Right lobe of liver (tissue), 6 donors: ENCODE measurements around the gene RFX4. TPM values are rescaled to one million over a fixed set of nuclear protein-coding genes. Genes with fewer than 3 reads are reported as not detected.
A peak's percentile ranks its signal among the peaks of the same experiment; 100 is the strongest.

Experiments
- ATAC-seq, 4 donors: fragments of 200-7000 bp; cut with Tn5 transposase; one replicate each; pipeline ENCODE4 v1.9.1; 2020; ENCODE audit warnings: mild to moderate bottlenecking in 4 of 4, moderate library complexity in 4 of 4
- DNase-seq, 3 donors: peaks; one replicate each; pipeline ENCODE4 v3.0.0-alpha.2; 2020
- H3K27ac ChIP-seq, 3 donors: fragments of 200-600 bp; one replicate each; pipeline ENCODE4 v1.8.0; 2022
- H3K27me3 ChIP-seq, 2 donors: fragments of 200-600 bp; one replicate each; pipeline ENCODE4 v1.8.0; 2022
- H3K36me3 ChIP-seq, 4 donors: fragments of 200-600 bp; sonication (generic) in 1 of 4; one replicate each; pipeline versions ENCODE4 v1.5.1 to v1.8.0; 2017 to 2022; ENCODE audit warnings: control low read depth in 1 of 4
- H3K4me1 ChIP-seq, 4 donors: fragments of 200-600 bp; sonication (generic) in 1 of 4; one replicate each; pipeline versions ENCODE4 v1.5.1 to v1.8.0; 2017 to 2022; ENCODE audit warnings: control low read depth in 1 of 4
- H3K4me3 ChIP-seq, 3 donors: fragments of 200-600 bp; one replicate each; pipeline ENCODE4 v1.8.0; 2022
- H3K9me3 ChIP-seq, 4 donors: fragments of 200-600 bp; sonication (generic) in 1 of 4; one replicate each; pipeline versions ENCODE4 v1.5.1 to v1.8.0; 2017 to 2022; ENCODE audit warnings: control low read depth in 1 of 4
- POLR2A ChIP-seq: fragments of 450-650 bp; IDR thresholded peaks from one replicate; pipeline ENCODE4 v1.6.1; 2017; ENCODE audit warnings: antibody characterized with exemption, mild to moderate bottlenecking
- WGBS: methylation state at CpG from one replicate; pipeline ENCODE4 v1.1.6; 2018; ENCODE audit warnings: low coverage, low lambda C conversion rate; ENCODE audit not compliant: insufficient coverage; ENCODE audit errors: missing lambda C conversion rate; 5-methylcytosine and 5-hydroxymethylcytosine counted together
- intact Hi-C, 2 donors: fragments of 100-400 bp; cut with DNase I; formaldehyde crosslinking; loops; one replicate each; pipeline versions ENCODE4 v1.11.2 to v1.14.1; 2022
- total RNA-seq, 6 experiments: library from RNA; depleted of rRNA in 2 of 6; stranded (reverse); fragments of >200 nt in 2 of 6; fragmentation: NEBNext Ultra II Directional in 3 of 6; extraction: Animal tissue kit (Norgen Biotek cat#: 25700) in 3 of 6; gene quantifications; one replicate each; pipeline versions ENCODE4 v1.1.0 to v1.2.4, GENCODE V29; 2016 to 2023
- TF ChIP-seq, protein P1 (sequence below), 4 donors: fragments of 200-600 bp in 3 of 4; fragments of 450-650 bp in 1 of 4; IDR thresholded peaks; one replicate each; pipeline versions ENCODE4 v1.5.1 to v1.8.0; 2016 to 2022; ENCODE audit warnings: antibody characterized with exemption in 4 of 4, mild to moderate bottlenecking in 2 of 4
- donor health status: DM: no; HTN: yes; CAD: no.
- donor health status: DM: no; HTN: no; CAD: no.
- donor health status: DM: no; HTN: no; CAD: no.
- donor health status: DM: no; HTN: yes; CAD: no.
- donor health status: DM: no; HTN: yes; CAD: no.

Gene RFX4
- total RNA-seq, 6 experiments from 2014 or later: not detected

DNA sequence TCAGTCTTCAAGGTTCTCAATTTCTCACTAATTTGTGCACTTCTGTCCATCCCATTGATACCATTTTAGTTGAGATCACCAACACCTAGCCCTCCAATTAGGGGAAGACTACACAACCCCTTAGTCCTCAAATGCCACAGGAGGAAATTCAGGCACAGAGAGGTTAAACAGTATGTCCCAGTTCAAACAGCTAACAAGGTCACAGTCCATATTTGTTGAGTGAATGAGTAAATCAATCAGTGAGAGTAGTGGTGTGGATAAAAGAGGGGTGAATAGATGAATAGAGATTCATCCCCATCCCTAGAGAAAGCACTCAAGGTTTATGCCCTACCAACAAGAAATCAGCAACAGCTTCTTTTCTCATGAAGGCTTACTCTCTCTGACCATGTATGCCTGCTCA, 97.5 kb downstream of the RFX4 start:
- intact Hi-C loops: no loop called here
- TF ChIP-seq POLR2A: no peak
- TF ChIP-seq, protein P1, sequence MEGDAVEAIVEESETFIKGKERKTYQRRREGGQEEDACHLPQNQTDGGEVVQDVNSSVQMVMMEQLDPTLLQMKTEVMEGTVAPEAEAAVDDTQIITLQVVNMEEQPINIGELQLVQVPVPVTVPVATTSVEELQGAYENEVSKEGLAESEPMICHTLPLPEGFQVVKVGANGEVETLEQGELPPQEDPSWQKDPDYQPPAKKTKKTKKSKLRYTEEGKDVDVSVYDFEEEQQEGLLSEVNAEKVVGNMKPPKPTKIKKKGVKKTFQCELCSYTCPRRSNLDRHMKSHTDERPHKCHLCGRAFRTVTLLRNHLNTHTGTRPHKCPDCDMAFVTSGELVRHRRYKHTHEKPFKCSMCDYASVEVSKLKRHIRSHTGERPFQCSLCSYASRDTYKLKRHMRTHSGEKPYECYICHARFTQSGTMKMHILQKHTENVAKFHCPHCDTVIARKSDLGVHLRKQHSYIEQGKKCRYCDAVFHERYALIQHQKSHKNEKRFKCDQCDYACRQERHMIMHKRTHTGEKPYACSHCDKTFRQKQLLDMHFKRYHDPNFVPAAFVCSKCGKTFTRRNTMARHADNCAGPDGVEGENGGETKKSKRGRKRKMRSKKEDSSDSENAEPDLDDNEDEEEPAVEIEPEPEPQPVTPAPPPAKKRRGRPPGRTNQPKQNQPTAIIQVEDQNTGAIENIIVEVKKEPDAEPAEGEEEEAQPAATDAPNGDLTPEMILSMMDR (IDR thresholded peaks at IDR 0.05): no peak
- no peaks in the 10 kb centered on the region for H3K27me3 ChIP-seq
- H3K4me1 ChIP-seq: no peaks in the 10 kb centered on the region
- H3K4me3 ChIP-seq: no peak overlapping the region
- no peaks in the 10 kb centered on the region for H3K36me3 ChIP-seq
- no peak overlapping the region for H3K27ac ChIP-seq
- DNase-seq (no peak), ATAC-seq (peak in 3 of 4 donors; percentile 27 to 63 (median 46))
- H3K9me3 ChIP-seq: no peaks in the 10 kb centered on the region

GRCh38 chr12:106681210-106681609, 98.4 kb downstream of the RFX4 start:
- H3K27ac ChIP-seq: no peak overlapping the region
- no peaks in the 10 kb centered on the region for H3K36me3 ChIP-seq
- ATAC-seq: no peak
- WGBS: 62% methylated on average over 3 of the region's 3 CpGs
- intact Hi-C loops: no loop called here
- no peaks in the 10 kb centered on the region for H3K9me3 ChIP-seq
- no peak for DNase-seq
- no peak overlapping the region for H3K4me3 ChIP-seq
- H3K27me3 ChIP-seq: no peaks in the 10 kb centered on the region
- TF ChIP-seq, protein P1 (IDR thresholded peaks at IDR 0.05): no peak
- no peak for TF ChIP-seq POLR2A
- H3K4me1 ChIP-seq: no peaks in the 10 kb centered on the region

DNA sequence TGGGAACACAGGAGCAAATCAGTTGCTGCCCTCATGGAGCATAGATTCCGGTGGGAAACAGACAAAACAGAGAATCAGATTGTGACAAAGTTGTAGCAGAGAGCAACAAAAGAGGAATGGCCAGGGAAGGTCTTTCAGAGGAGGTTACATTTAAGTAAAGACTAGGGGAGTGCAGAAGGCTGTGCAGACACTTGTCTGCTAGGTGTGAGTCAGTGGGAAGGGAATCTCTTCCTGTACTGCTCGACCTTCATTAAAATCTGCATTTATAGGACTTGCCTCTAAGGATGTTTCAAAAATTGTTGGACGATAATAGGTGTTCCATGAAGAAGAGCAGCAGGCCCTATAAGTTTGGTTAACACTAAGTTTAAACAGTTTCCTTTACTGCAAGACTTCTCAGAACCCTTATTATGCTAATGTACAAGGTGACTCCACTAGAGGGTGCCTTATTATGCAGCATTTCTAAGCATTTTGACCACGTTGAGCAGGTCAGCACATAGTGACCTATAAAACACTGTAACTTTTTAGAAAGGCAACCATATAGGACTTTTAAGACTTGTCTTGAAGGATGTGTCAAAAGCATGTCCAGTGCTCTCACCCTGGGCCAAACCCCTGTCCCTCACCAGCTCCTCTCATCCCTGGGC, 99.9 kb downstream of the RFX4 start:
- TF ChIP-seq, protein P1 (IDR thresholded peaks at IDR 0.05): peak in 3 of 4 donors; percentile 27 to 40 (median 38)
- TF ChIP-seq POLR2A: no peak
- DNase-seq (no peak), ATAC-seq (peak; percentile 50 to 79 (median 60))
- Histone ChIP-seq H3K9me3 (no peaks in the 10 kb centered on the region), H3K4me1 (no peaks in the 10 kb centered on the region), H3K27me3 (no peaks in the 10 kb centered on the region), H3K4me3 (no peak overlapping the region), H3K36me3 (no peaks in the 10 kb centered on the region), H3K27ac (no peak overlapping the region)
- 53% methylated on average over 4 of the region's 4 CpGs for WGBS
- intact Hi-C loops: no loop called here

DNA sequence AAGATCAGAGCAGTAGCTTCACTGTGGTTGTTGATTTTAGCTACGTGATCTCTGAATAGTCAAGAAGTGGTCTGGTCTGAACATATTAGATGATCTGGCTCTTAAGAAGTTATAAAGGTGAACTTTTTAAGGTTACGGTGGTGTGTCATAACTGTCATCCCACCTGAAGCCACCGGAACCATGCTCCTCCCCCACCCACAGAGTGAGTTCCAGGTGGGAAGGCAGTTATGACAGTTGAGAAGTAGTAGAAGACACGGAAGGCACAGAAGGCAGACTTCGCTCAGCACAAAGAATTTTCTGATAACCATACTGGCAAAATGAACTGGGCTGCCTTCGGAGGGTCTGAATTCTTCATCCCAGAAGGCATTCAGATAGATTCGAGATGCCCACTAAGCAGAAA, 101.7 kb downstream of the RFX4 start:
- DNase-seq (no peak), ATAC-seq (no peak)
- TF ChIP-seq, protein P1 (IDR thresholded peaks at IDR 0.05): no peak
- TF ChIP-seq POLR2A: no peak
- H3K4me3 ChIP-seq: no peak overlapping the region
- 88% methylated on average over 5 of the region's 7 CpGs for WGBS
- no peaks in the 10 kb centered on the region for H3K36me3 ChIP-seq
- H3K4me1 ChIP-seq: no peaks in the 10 kb centered on the region
- no peaks in the 10 kb centered on the region for H3K27me3 ChIP-seq
- no peak overlapping the region for H3K27ac ChIP-seq
- no peaks in the 10 kb centered on the region for H3K9me3 ChIP-seq
- intact Hi-C loops: no loop called here

- DNase-seq: no peak
- intact Hi-C loops: no loop called here
- no peak for ATAC-seq
- no peaks in the 10 kb centered on the region for H3K4me1 ChIP-seq
- TF ChIP-seq POLR2A: no peak
- TF ChIP-seq, protein P1 (IDR thresholded peaks at IDR 0.05): no peak
- H3K9me3 ChIP-seq: no peaks in the 10 kb centered on the region
- H3K27me3 ChIP-seq: no peaks in the 10 kb centered on the region
- no peaks in the 10 kb centered on the region for H3K36me3 ChIP-seq
- no peak overlapping the region for H3K27ac ChIP-seq
- no peak overlapping the region for H3K4me3 ChIP-seq
Measured at GRCh38 chr12:106685381-106685780, 102.6 kb downstream of the RFX4 start.
